Loucy (cell line): ENCODE data around the gene NTN4.

Experiments
- H2AFZ ChIP-seq: fragments of 200-600 bp; sonication (generic); 2 replicates; pipeline ENCODE4 v1.6.0; 2016; ENCODE audit warnings: antibody characterized with exemption, mild to moderate bottlenecking, low read length, moderate library complexity
- H3F3A ChIP-seq: fragments of 200-600 bp; 2 replicates; pipeline ENCODE4 v1.6.0; 2016; ENCODE audit warnings: antibody characterized with exemption, low read depth, mild to moderate bottlenecking
- H3K27me3 ChIP-seq: fragments of 200-600 bp; sonication (generic); 2 replicates; pipeline ENCODE4 v1.6.1; 2014; ENCODE audit warnings: low read length, mild to moderate bottlenecking; ENCODE audit not compliant: insufficient read depth, poor library complexity, severe bottlenecking
- H3K36me3 ChIP-seq: fragments of 200-600 bp; sonication (generic); 2 replicates; pipeline ENCODE4 v1.6.1; 2016; ENCODE audit warnings: low read length; ENCODE audit not compliant: insufficient read depth
- H3K4me1 ChIP-seq: fragments of 200-600 bp; sonication (generic); 2 replicates; pipeline ENCODE4 v1.5.1; 2014; ENCODE audit warnings: low read length, mild to moderate bottlenecking; ENCODE audit not compliant: insufficient read depth, poor library complexity, severe bottlenecking
- H3K4me2 ChIP-seq: fragments of 200-600 bp; sonication (generic); 2 replicates; pipeline ENCODE4 v1.6.0; 2014; ENCODE audit warnings: antibody characterized with exemption, low read length, low read depth, mild to moderate bottlenecking; ENCODE audit not compliant: poor library complexity, severe bottlenecking
- H3K4me3 ChIP-seq: fragments of 200-600 bp; sonication (generic); 2 replicates; pipeline ENCODE4 v1.5.1; 2014; ENCODE audit warnings: low read length, mild to moderate bottlenecking, mixed read lengths; ENCODE audit not compliant: poor library complexity, severe bottlenecking
- H3K79me2 ChIP-seq: fragments of 200-600 bp; sonication (generic); 2 replicates; pipeline ENCODE4 v1.6.1; 2014; ENCODE audit warnings: low read length; ENCODE audit not compliant: insufficient read depth
- H3K9ac ChIP-seq: fragments of 200-600 bp; sonication (generic); 2 replicates; pipeline ENCODE4 v1.6.0; 2014; ENCODE audit warnings: mild to moderate bottlenecking, low read depth, low read length, moderate library complexity; ENCODE audit not compliant: poor library complexity, severe bottlenecking
- H3K9me2 ChIP-seq: fragments of 200-600 bp; sonication (generic); replicated peaks from 2 replicates; pipeline ENCODE4 v1.6.1; 2016; ENCODE audit warnings: low read depth, low read length, mixed read lengths
- H3K9me3 ChIP-seq: fragments of 200-600 bp; sonication (generic); 2 replicates; pipeline ENCODE4 v1.6.1; 2014; ENCODE audit warnings: mild to moderate bottlenecking, antibody characterized with exemption, low read length, low read depth; ENCODE audit not compliant: insufficient read depth
- H4K20me1 ChIP-seq: fragments of 200-600 bp; sonication (generic); 2 replicates; pipeline ENCODE4 v1.6.0; 2014; ENCODE audit warnings: antibody characterized with exemption, low read length, mild to moderate bottlenecking; ENCODE audit not compliant: insufficient read depth, poor library complexity, severe bottlenecking
- CTCF ChIP-seq: fragments of 200-600 bp; sonication (generic); conservative IDR thresholded peaks from 2 replicates; pipeline ENCODE4 v1.5.1; 2014; ENCODE audit warnings: mild to moderate bottlenecking, antibody characterized with exemption, low read length
- EZH2phosphoT487 ChIP-seq: fragments of 200-600 bp; IDR thresholded peaks from 2 replicates; pipeline ENCODE4 v1.6.1; 2018; ENCODE audit warnings: antibody characterized with exemption, mild to moderate bottlenecking, moderate library complexity, borderline replicate concordance

NTN4 gene

GRCh38 chr12:95718006-95718431, 72.5 kb downstream of the NTN4 start:
- no peak overlapping the region for H3K9ac ChIP-seq
- H3K27me3 ChIP-seq = no peaks in the 10 kb centered on the region
- H3F3A ChIP-seq = no peaks in the 10 kb centered on the region
- TF ChIP-seq CTCF (no peak), EZH2phosphoT487 (no peak)
- no peaks in the 10 kb centered on the region for H3K4me1 ChIP-seq
- no peaks in the 10 kb centered on the region for H3K9me3 ChIP-seq
- H2AFZ ChIP-seq = no peak overlapping the region
- H3K79me2 ChIP-seq = no peaks in the 10 kb centered on the region
- no peaks in the 10 kb centered on the region for H3K36me3 ChIP-seq
- H4K20me1 ChIP-seq = no peaks in the 10 kb centered on the region
- H3K4me2 ChIP-seq = no peak overlapping the region
- H3K4me3 ChIP-seq = no peak overlapping the region
- no peaks in the 10 kb centered on the region for H3K9me2 ChIP-seq

GRCh38 chr12:95717316-95717928, 73.1 kb downstream of the NTN4 start:
- H3K9me2 ChIP-seq = no peaks in the 10 kb centered on the region
- no peaks in the 10 kb centered on the region for H3F3A ChIP-seq
- no peaks in the 10 kb centered on the region for H3K36me3 ChIP-seq
- H3K4me2 ChIP-seq = no peak overlapping the region
- TF ChIP-seq EZH2phosphoT487 = no peak
- no peak for TF ChIP-seq CTCF
- H3K9ac ChIP-seq = no peak overlapping the region
- H2AFZ ChIP-seq = no peak overlapping the region
- H4K20me1 ChIP-seq = no peaks in the 10 kb centered on the region
- H3K9me3 ChIP-seq = no peaks in the 10 kb centered on the region
- H3K4me1 ChIP-seq = no peaks in the 10 kb centered on the region
- no peaks in the 10 kb centered on the region for H3K27me3 ChIP-seq
- no peaks in the 10 kb centered on the region for H3K79me2 ChIP-seq
- no peak overlapping the region for H3K4me3 ChIP-seq

GRCh38 chr12:95715177-95715576, 75.4 kb downstream of the NTN4 start:
- Histone ChIP-seq H3K9me2 (no peaks in the 10 kb centered on the region), H3K9ac (no peak overlapping the region), H3K4me3 (no peak overlapping the region), H3K4me2 (no peak overlapping the region), H3K27me3 (no peaks in the 10 kb centered on the region), H3K79me2 (no peaks in the 10 kb centered on the region), H4K20me1 (no peaks in the 10 kb centered on the region), H3K9me3 (no peaks in the 10 kb centered on the region), H3K4me1 (no peaks in the 10 kb centered on the region), H3K36me3 (no peaks in the 10 kb centered on the region), H3F3A (no peaks in the 10 kb centered on the region), H2AFZ (no peak overlapping the region)
- no peak for TF ChIP-seq CTCF
- TF ChIP-seq EZH2phosphoT487 = no peak
